SK-N-SH (cell line): ENCODE data around the gene CATSPERE. TPM values are rescaled to one million over a fixed set of nuclear protein-coding genes. Genes with fewer than 3 reads are reported as not detected.

Experiments
- CTCF ChIA-PET: fragments of 300-600, 350-600 bp; formaldehyde crosslinking; extraction: SDS; loops from one replicate; lab custom pipeline; 2021; lab: Yijun Ruan, JAX
- POLR2A ChIA-PET: fragments of 350-600 bp; sonication (Branson Sonifier 250); formaldehyde crosslinking; extraction: SDS; loops from one replicate; lab custom pipeline; 2020; ENCODE audit warnings: antibody characterized with exemption, inconsistent platforms; lab: Yijun Ruan, JAX
- DNase-seq: peaks from one replicate; pipeline ENCODE4 v3.0.0; 2012
- H2AFZ ChIP-seq: fragments of 200-600 bp; sonication (generic); 2 replicates; pipeline ENCODE4 v1.8.1; 2016; ENCODE audit warnings: antibody characterized with exemption, mild to moderate bottlenecking, low read depth
- H3F3A ChIP-seq: fragments of 200-600 bp; sonication (generic); replicated peaks from 2 replicates; pipeline ENCODE3; 2016; ENCODE audit warnings: antibody characterized with exemption, mild to moderate bottlenecking; ENCODE audit not compliant: insufficient read depth
- H3K27ac ChIP-seq, 2 experiments: fragments of 200-500 bp in 1 of 2; fragments of 200-600 bp in 1 of 2; sonication (Bioruptor generic) in 1 of 2; sonication (generic), shearing (Covaris generic) in 1 of 2; 2 replicates each; pipeline versions ENCODE4 v1.5.1 to v1.6.1; 2014 to 2016; ENCODE audit warnings: low read depth in 2 of 2, inconsistent platforms in 1 of 2, low read length in 1 of 2, mild to moderate bottlenecking in 1 of 2, mixed read lengths in 1 of 2
- H3K27me3 ChIP-seq: fragments of 200-600 bp; sonication (generic), shearing (Covaris generic); 2 replicates; pipeline ENCODE4 v1.6.1; 2016; ENCODE audit warnings: mixed run types; ENCODE audit not compliant: insufficient read depth
- H3K36me3 ChIP-seq, 2 experiments: fragments of 200-500 bp in 1 of 2; fragments of 200-600 bp in 1 of 2; sonication (Bioruptor generic) in 1 of 2; sonication (generic) in 1 of 2; replicated peaks in 1 of 2; 2 replicates each; pipeline versions ENCODE3 to v1.5.1; 2014 to 2016; ENCODE audit warnings: low read length in 1 of 2, mild to moderate bottlenecking in 1 of 2; ENCODE audit not compliant: insufficient read depth in 2 of 2, control insufficient read depth in 1 of 2
- H3K4me1 ChIP-seq, 2 experiments: fragments of 200-500 bp in 1 of 2; fragments of 200-600 bp in 1 of 2; sonication (Bioruptor generic) in 1 of 2; sonication (generic), shearing (Covaris generic) in 1 of 2; 2 replicates each; pipeline versions ENCODE4 v1.5.1 to v1.6.1; 2014 to 2016; ENCODE audit warnings: low read depth in 1 of 2, low read length in 1 of 2, mixed run types in 1 of 2; ENCODE audit not compliant: insufficient read depth in 2 of 2, control insufficient read depth in 1 of 2
- H3K4me2 ChIP-seq: fragments of 200-600 bp; sonication (generic), shearing (Covaris generic); 2 replicates; pipeline ENCODE4 v1.6.1; 2017; ENCODE audit warnings: mixed run types
- H3K4me3 ChIP-seq, 2 experiments: fragments of 200-500 bp in 1 of 2; fragments of 200-600 bp in 1 of 2; sonication (Bioruptor generic) in 1 of 2; sonication (generic), shearing (Covaris generic) in 1 of 2; 2 replicates each; pipeline versions ENCODE4 v1.5.1 to v1.8.1; 2014 to 2016; ENCODE audit warnings: low read depth in 2 of 2, inconsistent platforms in 1 of 2, low read length in 1 of 2, mild to moderate bottlenecking in 1 of 2, mixed read lengths in 1 of 2, moderate library complexity in 1 of 2
- H3K79me2 ChIP-seq: fragments of 200-600 bp; sonication (generic); 2 replicates; pipeline ENCODE4 v1.8.1; 2017; ENCODE audit warnings: mild to moderate bottlenecking; ENCODE audit not compliant: insufficient read depth
- H3K9ac ChIP-seq: fragments of 200-600 bp; sonication (generic); 2 replicates; pipeline ENCODE4 v1.6.1; 2017; ENCODE audit warnings: mixed run types
- H3K9me2 ChIP-seq: fragments of 200-600 bp; sonication (generic); 2 replicates; pipeline ENCODE4 v1.6.1; 2017; ENCODE audit warnings: mixed run types
- H3K9me3 ChIP-seq: fragments of 200-600 bp; sonication (generic); 2 replicates; pipeline ENCODE4 v1.6.1; 2017; ENCODE audit warnings: mixed run types, mild to moderate bottlenecking, moderate library complexity
- H4K20me1 ChIP-seq: fragments of 200-600 bp; sonication (generic); 2 replicates; pipeline ENCODE4 v1.6.1; 2017; ENCODE audit warnings: mild to moderate bottlenecking, mixed run types; ENCODE audit not compliant: insufficient read depth
- CTCF ChIP-seq: fragments of 200-600 bp; sonication (generic); IDR thresholded peaks from 2 replicates; pipeline ENCODE4 v1.6.1; 2017; ENCODE audit warnings: antibody characterized with exemption, mild to moderate bottlenecking, moderate library complexity
- EP300 ChIP-seq, 2 experiments: IDR thresholded peaks; 2 replicates each; pipeline versions ENCODE4 v1.4.0 to v1.6.1; 2012; ENCODE audit warnings: borderline replicate concordance in 1 of 2, low read depth in 1 of 2, low read length in 1 of 2
- EZH2phosphoT487 ChIP-seq: fragments of 200-600 bp; sonication (generic); IDR thresholded peaks from 2 replicates; pipeline ENCODE4 v1.6.1; 2017; ENCODE audit warnings: low read depth, mixed run types, mild to moderate bottlenecking, antibody characterized with exemption, moderate library complexity, borderline replicate concordance
- FOXM1 ChIP-seq: IDR thresholded peaks from 2 replicates; pipeline ENCODE4 v1.4.0; 2012; ENCODE audit warnings: low read depth, mild to moderate bottlenecking
- GATA2 ChIP-seq: sonication (generic); formaldehyde crosslinking; IDR thresholded peaks from 2 replicates; pipeline ENCODE4 v1.5.0; 2020; ENCODE audit warnings: mild to moderate bottlenecking, missing genetic modification reagents
- IRF3 ChIP-seq: fragments of 150-350 bp; IDR thresholded peaks from 2 replicates; pipeline ENCODE4 v1.6.1; 2016; ENCODE audit warnings: mild to moderate bottlenecking, low read depth, low read length
- MXI1 ChIP-seq: IDR thresholded peaks from 2 replicates; pipeline ENCODE4 v1.6.1; 2012; ENCODE audit warnings: mild to moderate bottlenecking, low read depth, low read length, improper control_type of control experiment
- NFIC ChIP-seq: IDR thresholded peaks from 2 replicates; pipeline ENCODE4 v1.4.0; 2012; ENCODE audit warnings: borderline replicate concordance
- PBX3 ChIP-seq: IDR thresholded peaks from 2 replicates; pipeline ENCODE4; 2012
- POLR2AphosphoS5 ChIP-seq: IDR thresholded peaks from 2 replicates; pipeline ENCODE4 v1.6.1; 2012; ENCODE audit warnings: low read depth, low read length
- RAD21 ChIP-seq: IDR thresholded peaks from 2 replicates; pipeline ENCODE4 v1.6.1; 2012; ENCODE audit warnings: mild to moderate bottlenecking, low read length
- RCOR1 ChIP-seq: fragments of 150-350 bp; IDR thresholded peaks from 2 replicates; pipeline ENCODE4 v1.6.1; 2017; ENCODE audit warnings: antibody characterized with exemption, low read length
- RFX5 ChIP-seq: IDR thresholded peaks from 2 replicates; pipeline ENCODE4 v1.6.1; 2012; ENCODE audit warnings: mild to moderate bottlenecking, improper control_type of control experiment, low read length
- RXRA ChIP-seq: IDR thresholded peaks from 2 replicates; pipeline ENCODE4 v1.4.0; 2012; ENCODE audit warnings: low read depth, mild to moderate bottlenecking, borderline replicate concordance
- SIN3A ChIP-seq: IDR thresholded peaks from 2 replicates; pipeline ENCODE4 v1.6.1; 2012; ENCODE audit warnings: low read depth, mild to moderate bottlenecking, low read length, moderate library complexity, borderline replicate concordance
- SMC3 ChIP-seq: IDR thresholded peaks from 2 replicates; pipeline ENCODE4 v1.6.1; 2012; ENCODE audit warnings: low read depth, low read length, improper control_type of control experiment
- TAF1 ChIP-seq: IDR thresholded peaks from 2 replicates; pipeline ENCODE4 v1.6.1; 2012; ENCODE audit warnings: low read depth, mild to moderate bottlenecking, low read length, moderate library complexity, borderline replicate concordance
- TCF12 ChIP-seq: IDR thresholded peaks from 2 replicates; pipeline ENCODE4 v1.4.0; 2012
- TEAD4 ChIP-seq: IDR thresholded peaks from 2 replicates; pipeline ENCODE4 v1.4.0; 2012; ENCODE audit warnings: mild to moderate bottlenecking, borderline replicate concordance; ENCODE audit not compliant: insufficient read depth
- USF1 ChIP-seq: IDR thresholded peaks from 2 replicates; pipeline ENCODE4 v1.4.0; 2012; ENCODE audit warnings: low read depth, borderline replicate concordance
- YY1 ChIP-seq: IDR thresholded peaks from 2 replicates; pipeline ENCODE4 v1.4.0; 2012; ENCODE audit warnings: low read depth, mild to moderate bottlenecking
- ZBTB33 ChIP-seq: IDR thresholded peaks from 2 replicates; pipeline ENCODE4 v1.4.0; 2012; ENCODE audit warnings: low read depth, borderline replicate concordance
- WGBS: methylation state at CpG from one replicate; pipeline ENCODE4 v1.1.6; 2017; ENCODE audit warnings: low lambda C conversion rate; 5-methylcytosine and 5-hydroxymethylcytosine counted together
- polyA plus RNA-seq, 3 experiments: library from polyadenylated mRNA; depleted of rRNA; stranded (reverse); fragments of >200 nt; gene quantifications; 2 replicates each; pipeline ENCODE4 v1.2.3, GENCODE V29; 2012

CATSPERE gene
- polyA plus RNA-seq, 1 of the 3 experiments (the other 2 are of a cell fraction) = 0.30 TPM

GRCh38 chr1:244451951-244452795, 8.9 kb upstream of the CATSPERE start (continued):
- TF ChIP-seq PBX3 = no peak
- peak; percentile 34 for TF ChIP-seq TAF1
- TF ChIP-seq FOXM1 = 0 out of 2 replicates have a peak, but pooled peaks have one; percentile 11
- peak; percentile 70; the same call in 1 of the 2 replicates for TF ChIP-seq MXI1
- TF ChIP-seq NFIC = no peak
- TF ChIP-seq EZH2phosphoT487 = no peak
- no peak for TF ChIP-seq RFX5
- TF ChIP-seq RCOR1 = peak; percentile 57; the same call in 1 of the 2 replicates
- peak in 1 of 2 experiments; percentile 45; a peak in 1 of 4 replicates for TF ChIP-seq EP300 (IDR thresholded peaks at IDR 0.05; ENCODE audit: borderline replicate concordance in 1 of 2, low read depth in 1 of 2, low read length in 1 of 2)
- TF ChIP-seq RXRA = no peak; the same call in 1 of the 2 replicates
- TF ChIP-seq GATA2 (CRISPR knock-in tag) = no peak
- peak; percentile 46; the same call in 1 of the 2 replicates for TF ChIP-seq RAD21

GRCh38 chr1:244454412-244454811, 6.7 kb upstream of the CATSPERE start:
- 92% methylated on average over 6 of the region's 6 CpGs for WGBS
- Histone ChIP-seq H3F3A (peaks cover 4% of the 10 kb centered on the region), H2AFZ (0 out of 2 replicates have a peak overlapping the region, but pooled peaks have one; percentile 8), H3K79me2 (peaks cover 21% of the 10 kb centered on the region), H3K9me2 (no peaks in the 10 kb centered on the region), H3K9me3 (no peaks in the 10 kb centered on the region), H3K4me1 (peaks cover 8 to 23% of the 10 kb centered on the region in 2 experiments; a peak in 3 of 4 replicates), H3K36me3 (peaks cover 7 to 18% of the 10 kb centered on the region in 2 experiments), H3K27me3 (no peaks in the 10 kb centered on the region), H3K9ac (no peak overlapping the region), H3K4me2 (no peak overlapping the region), H3K4me3 (no peak overlapping the region), H3K27ac (no peak overlapping the region), H4K20me1 (peaks cover 5% of the 10 kb centered on the region; the same call in 1 of the 2 replicates)
- ChIA-PET POLR2A (interaction anchor here (0.6 kb wide), 1 partner anchor 408 kb away, joined by 3 read pairs; no protein-coding TSS in a partner anchor), CTCF (no interaction called here)
- no peak for DNase-seq
- TF ChIP-seq USF1 (no peak), CTCF (no peak), RCOR1 (no peak), RAD21 (no peak), SMC3 (no peak), PBX3 (no peak), SIN3A (no peak), TEAD4 (no peak), YY1 (no peak), ZBTB33 (no peak), POLR2AphosphoS5 (no peak), NFIC (no peak), TCF12 (no peak), IRF3 (no peak)
